ENCODE results near the gene CRACR2A. TPM values are rescaled to one million over a fixed set of nuclear protein-coding genes. Genes with fewer than 3 reads are reported as not detected.

The CRACR2A gene
- total RNA-seq, 6 experiments from 2014 or later: 0.43 to 1.5 (median 0.91) TPM

DNA sequence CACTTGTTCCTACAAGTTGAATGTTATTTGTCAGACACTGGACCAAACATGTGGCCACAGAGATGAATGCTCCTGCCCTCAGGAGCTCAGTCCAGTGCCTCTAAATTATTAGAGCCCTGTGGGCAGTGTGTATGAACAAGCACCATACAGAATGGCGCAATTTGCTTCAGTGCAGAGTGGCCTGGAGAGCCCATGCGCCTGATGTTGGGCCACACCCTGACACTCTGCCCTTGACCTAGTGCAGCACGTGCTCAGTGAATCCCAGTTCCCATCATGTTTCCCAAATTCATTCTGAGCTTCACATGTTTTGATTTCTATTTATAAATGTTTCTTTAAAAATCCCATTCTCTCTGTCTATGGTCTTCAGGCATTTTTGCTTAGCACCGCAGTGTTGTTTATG lies 145.1 kb downstream of the CRACR2A start:
- intact Hi-C loops (cut with DNase I): no loop called here
- ATAC-seq: no peak
- no peak overlapping the region for H3K27ac ChIP-seq
- H3K36me3 ChIP-seq: no peaks in the 10 kb centered on the region
- DNase-seq: no peak
- H3K4me1 ChIP-seq: no peaks in the 10 kb centered on the region
- no peak overlapping the region for H3K4me3 ChIP-seq
- WGBS (ENCODE audit: insufficient coverage, low coverage, low lambda C conversion rate, missing lambda C conversion rate): 91% methylated on average over 3 of the region's 4 CpGs
- no peaks in the 10 kb centered on the region for H3K9me3 ChIP-seq
- H3K27me3 ChIP-seq: no peaks in the 10 kb centered on the region
- TF ChIP-seq POLR2A (IDR thresholded peaks at IDR 0.05): no peak
- TF ChIP-seq, protein P1, sequence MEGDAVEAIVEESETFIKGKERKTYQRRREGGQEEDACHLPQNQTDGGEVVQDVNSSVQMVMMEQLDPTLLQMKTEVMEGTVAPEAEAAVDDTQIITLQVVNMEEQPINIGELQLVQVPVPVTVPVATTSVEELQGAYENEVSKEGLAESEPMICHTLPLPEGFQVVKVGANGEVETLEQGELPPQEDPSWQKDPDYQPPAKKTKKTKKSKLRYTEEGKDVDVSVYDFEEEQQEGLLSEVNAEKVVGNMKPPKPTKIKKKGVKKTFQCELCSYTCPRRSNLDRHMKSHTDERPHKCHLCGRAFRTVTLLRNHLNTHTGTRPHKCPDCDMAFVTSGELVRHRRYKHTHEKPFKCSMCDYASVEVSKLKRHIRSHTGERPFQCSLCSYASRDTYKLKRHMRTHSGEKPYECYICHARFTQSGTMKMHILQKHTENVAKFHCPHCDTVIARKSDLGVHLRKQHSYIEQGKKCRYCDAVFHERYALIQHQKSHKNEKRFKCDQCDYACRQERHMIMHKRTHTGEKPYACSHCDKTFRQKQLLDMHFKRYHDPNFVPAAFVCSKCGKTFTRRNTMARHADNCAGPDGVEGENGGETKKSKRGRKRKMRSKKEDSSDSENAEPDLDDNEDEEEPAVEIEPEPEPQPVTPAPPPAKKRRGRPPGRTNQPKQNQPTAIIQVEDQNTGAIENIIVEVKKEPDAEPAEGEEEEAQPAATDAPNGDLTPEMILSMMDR (IDR thresholded peaks at IDR 0.05): no peak

DNA sequence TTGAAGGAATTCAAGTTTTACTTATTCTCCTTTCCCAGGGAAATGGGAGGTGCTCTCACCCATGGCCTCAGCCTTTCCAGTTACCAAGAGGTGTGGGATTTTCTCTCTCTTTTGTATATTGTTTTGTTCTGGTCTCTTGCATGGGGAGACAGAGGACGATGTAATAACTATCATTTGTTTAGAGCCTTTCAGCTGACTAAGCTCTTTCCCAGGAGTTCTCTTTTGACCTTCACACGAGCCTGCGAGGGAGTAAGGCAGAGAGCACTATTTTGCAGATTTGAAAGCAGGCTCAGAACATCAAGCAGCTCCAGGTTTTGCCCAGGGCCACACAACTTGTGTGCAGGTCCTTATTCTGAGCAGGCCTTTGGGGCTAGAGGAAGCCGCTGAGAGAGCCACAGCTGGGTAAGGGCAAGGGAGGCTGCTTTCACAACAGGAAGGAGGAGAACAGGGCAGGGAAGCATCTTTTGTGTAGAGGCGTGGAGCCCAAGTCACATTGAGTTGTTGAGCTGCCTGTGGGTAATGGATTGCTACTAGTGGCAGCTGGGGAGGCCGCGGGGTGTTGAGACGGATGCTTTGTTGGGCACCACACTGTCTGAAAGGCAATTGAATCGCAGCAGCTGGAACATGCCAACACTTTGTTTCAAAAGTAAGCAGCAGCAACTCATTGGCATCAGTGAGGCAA lies 145.7 kb downstream of the CRACR2A start:
- intact Hi-C loops (cut with DNase I): no loop called here
- Histone ChIP-seq H3K36me3 (no peaks in the 10 kb centered on the region), H3K27ac (no peak overlapping the region), H3K4me1 (no peaks in the 10 kb centered on the region), H3K27me3 (no peaks in the 10 kb centered on the region), H3K9me3 (no peaks in the 10 kb centered on the region), H3K4me3 (no peak overlapping the region)
- no peak for TF ChIP-seq POLR2A (IDR thresholded peaks at IDR 0.05)
- TF ChIP-seq, protein P1 (IDR thresholded peaks at IDR 0.05): no peak
- ATAC-seq (no peak), DNase-seq (no peak)
- 66% methylated on average over 8 of the region's 9 CpGs for WGBS (ENCODE audit: insufficient coverage, low coverage, low lambda C conversion rate, missing lambda C conversion rate)

DNA sequence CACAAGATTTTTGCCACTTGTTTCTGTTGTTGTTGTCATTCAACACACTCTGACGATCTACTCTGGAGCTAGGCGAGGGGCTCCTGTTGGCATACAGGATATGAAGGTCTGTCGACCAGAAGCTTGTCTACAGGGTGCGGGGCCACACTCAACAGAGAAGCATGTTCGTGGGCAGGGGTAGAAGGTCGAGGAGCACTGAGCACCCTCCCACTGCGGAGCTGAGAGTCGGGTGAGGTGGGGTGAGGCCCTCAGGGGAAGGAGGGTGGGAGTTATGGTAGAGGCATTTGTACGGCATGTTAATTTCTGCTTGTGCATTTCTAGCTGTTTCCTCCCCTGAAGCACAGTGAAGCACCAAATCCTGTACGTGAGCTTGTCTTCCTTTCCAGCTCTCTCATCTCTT lies 146.8 kb downstream of the CRACR2A start:
- intact Hi-C loops (cut with DNase I): no loop called here
- H3K4me1 ChIP-seq: no peaks in the 10 kb centered on the region
- no peak for ATAC-seq
- H3K36me3 ChIP-seq: no peaks in the 10 kb centered on the region
- 64% methylated on average over 10 of the region's 10 CpGs for WGBS (ENCODE audit: insufficient coverage, low coverage, low lambda C conversion rate, missing lambda C conversion rate)
- no peak overlapping the region for H3K27ac ChIP-seq
- no peaks in the 10 kb centered on the region for H3K9me3 ChIP-seq
- no peak for TF ChIP-seq POLR2A (IDR thresholded peaks at IDR 0.05)
- TF ChIP-seq, protein P1 (IDR thresholded peaks at IDR 0.05): no peak
- DNase-seq: no peak
- no peaks in the 10 kb centered on the region for H3K27me3 ChIP-seq
- no peak overlapping the region for H3K4me3 ChIP-seq

DNA sequence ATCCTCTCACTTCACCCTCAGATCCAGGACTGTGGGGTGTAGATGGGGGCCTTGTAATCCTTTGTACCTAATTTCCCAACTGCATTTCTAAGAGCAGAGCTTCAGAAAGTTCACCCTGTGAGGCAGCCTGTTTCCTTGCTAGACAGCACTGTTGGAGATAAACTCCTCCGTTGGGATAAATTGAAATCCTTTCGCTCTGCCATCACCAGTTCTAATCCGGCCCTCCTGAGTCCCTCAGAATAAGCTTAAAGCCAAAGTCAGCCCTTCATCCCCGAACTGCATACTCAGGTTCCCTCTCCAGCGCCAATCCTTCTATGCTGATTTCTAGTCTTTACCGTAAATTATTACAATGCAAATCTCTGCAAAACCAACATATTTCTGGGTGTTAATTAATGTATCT lies 147.2 kb downstream of the CRACR2A start:
- H3K36me3 ChIP-seq: no peaks in the 10 kb centered on the region
- WGBS (ENCODE audit: insufficient coverage, low coverage, low lambda C conversion rate, missing lambda C conversion rate): 71% methylated on average over 6 of the region's 6 CpGs
- no peak for ATAC-seq

More for the DNA sequence above, 147.2 kb downstream of the CRACR2A start:
- intact Hi-C loops (cut with DNase I): no loop called here
- H3K27me3 ChIP-seq: no peaks in the 10 kb centered on the region
- TF ChIP-seq, protein P1 (IDR thresholded peaks at IDR 0.05): no peak
- TF ChIP-seq POLR2A (IDR thresholded peaks at IDR 0.05): no peak
- H3K4me1 ChIP-seq: no peaks in the 10 kb centered on the region
- H3K9me3 ChIP-seq: no peaks in the 10 kb centered on the region
- no peak overlapping the region for H3K4me3 ChIP-seq
- DNase-seq: no peak
- no peak overlapping the region for H3K27ac ChIP-seq

All from right lobe of liver (tissue), 6 donors.